HG03060 (cell line): ENCODE data around the gene GINM1.

Experiments used
- ATAC-seq: cut with Tn5 transposase; IDR thresholded peaks from one replicate; pipeline ENCODE4 v1.9.1; 2021; ENCODE audit warnings: low read depth, moderate number of reproducible peaks; ENCODE audit not compliant: unreplicated experiment

The GINM1 gene

GRCh38 chr6:149592983-149593382 lies 26.8 kb downstream of the GINM1 start:
- no peak for ATAC-seq

GRCh38 chr6:149593408-149593807 lies 27.2 kb downstream of the GINM1 start:
- ATAC-seq: no peak

- ATAC-seq: no peak
Measured at GRCh38 chr6:149600508-149600907, 34.3 kb downstream of the GINM1 start.

- no peak for ATAC-seq
Measured at GRCh38 chr6:149608381-149608982, 42.3 kb downstream of the GINM1 start.

- no peak for ATAC-seq
Measured at GRCh38 chr6:149614337-149614736, 48.2 kb downstream of the GINM1 start.

- ATAC-seq: no peak
Measured at GRCh38 chr6:149615805-149616204, 49.6 kb downstream of the GINM1 start.

- no peak for ATAC-seq
Measured at GRCh38 chr6:149627672-149628071, 61.5 kb downstream of the GINM1 start.

GRCh38 chr6:149628875-149629510 lies 62.8 kb downstream of the GINM1 start:
- ATAC-seq: peak; percentile 86

- ATAC-seq: no peak
Measured at GRCh38 chr6:149634315-149634714, 68.1 kb downstream of the GINM1 start.

GRCh38 chr6:149636124-149636523 lies 69.9 kb downstream of the GINM1 start:
- ATAC-seq: no peak
